HCT116 (cell line): ENCODE measurements around the gene DAPK1.

Experiments
- CTCF ChIP-seq, 3 experiments: fragments of 200-600 bp in 1 of 3; sonication (generic) in 1 of 3; IDR thresholded peaks in 2 of 3; conservative IDR thresholded peaks in 1 of 3; 2 replicates each; pipeline ENCODE4 v1.5.1; 2012 to 2017; ENCODE audit warnings: low read depth in 2 of 3, low read length in 2 of 3, antibody characterized with exemption in 1 of 3, borderline replicate concordance in 1 of 3, control low read depth in 1 of 3, mild to moderate bottlenecking in 1 of 3, mixed read lengths in 1 of 3, mixed run types in 1 of 3, moderate library complexity in 1 of 3; ENCODE audit not compliant: insufficient read depth in 1 of 3
- POLR2AphosphoS5 ChIP-seq: IDR thresholded peaks from 2 replicates; pipeline ENCODE4 v1.6.1; 2011; ENCODE audit warnings: mild to moderate bottlenecking, low read depth, low read length, moderate library complexity
- ZBTB33 ChIP-seq: IDR thresholded peaks from 2 replicates; pipeline ENCODE4 v1.6.1; 2011; ENCODE audit warnings: mild to moderate bottlenecking, low read length, moderate library complexity; ENCODE audit not compliant: insufficient replicate concordance; ENCODE audit errors: extremely low read depth

GRCh38 chr9:87554976-87555375 lies 57.3 kb downstream of the DAPK1 start:
- TF ChIP-seq CTCF (IDR thresholded peaks at IDR 0.05 in 2 of 3, conservative IDR thresholded peaks at IDR 0.05 in 1 of 3; ENCODE audit: borderline replicate concordance in 1 of 3, insufficient read depth in 1 of 3, low read depth in 2 of 3, low read length in 2 of 3) (no peak), POLR2AphosphoS5 (no peak), ZBTB33 (no peak)
